Cardiac muscle cell (in vitro differentiated cells and primary cell): ENCODE data around the gene AP1S1. TPM values are rescaled to one million over a fixed set of nuclear protein-coding genes. Genes with fewer than 3 reads are reported as not detected.

ENCODE experiments used
- DNase-seq, 2 donors: peaks; one replicate each; pipeline versions ENCODE4 v3.0.0 to v3.0.0-alpha.2; 2010 to 2017; ENCODE audit warnings: low read depth in 1 of 2, low spot score in 1 of 2
- H3K27ac ChIP-seq: fragments of 200-600 bp; sonication (generic); 2 replicates; pipeline ENCODE4 v1.5.1; 2016
- H3K27me3 ChIP-seq: fragments of 200-600 bp; sonication (generic); 2 replicates; pipeline ENCODE4 v1.6.0; 2016; ENCODE audit warnings: control low read depth
- H3K36me3 ChIP-seq: fragments of 200-600 bp; sonication (generic); 2 replicates; pipeline ENCODE4 v1.5.1; 2016; ENCODE audit warnings: control low read depth
- H3K4me1 ChIP-seq: fragments of 200-600 bp; sonication (generic); 2 replicates; pipeline ENCODE4 v1.8.1; 2017; ENCODE audit warnings: low read depth, mild to moderate bottlenecking, mixed run types
- H3K4me3 ChIP-seq: fragments of 200-600 bp; sonication (generic); 2 replicates; pipeline ENCODE4 v1.5.1; 2016; ENCODE audit warnings: mild to moderate bottlenecking
- H3K9me3 ChIP-seq: fragments of 200-600 bp; sonication (generic); 2 replicates; pipeline ENCODE4 v1.5.1; 2017; ENCODE audit warnings: low read depth, mild to moderate bottlenecking, control low read depth
- CTCF ChIP-seq: IDR thresholded peaks from 2 replicates; pipeline ENCODE4 v1.5.1; 2012; ENCODE audit warnings: low read depth, mild to moderate bottlenecking, low read length
- polyA plus RNA-seq: library from polyadenylated mRNA; unstranded; fragments of >200 nt; fragmentation: Nextera tagmentation; extraction: Ambion mirVana; gene quantifications from 2 replicates; pipeline ENCODE4 v1.2.1, GENCODE V29; 2016
- total RNA-seq: library from RNA; depleted of rRNA; stranded (reverse); fragments of >200 nt; gene quantifications from 2 replicates; pipeline ENCODE4 v1.2.3, GENCODE V29; 2016

Gene AP1S1
- total and polyA plus RNA-seq, 2 experiments from 2014 or later, result 10.1 to 51.5 TPM

GRCh38 chr7:101156866-101157589, 2.8 kb downstream of the AP1S1 start:
- peaks cover 21% of the 10 kb centered on the region for H3K27me3 ChIP-seq
- DNase-seq, result no peak
- TF ChIP-seq CTCF, result no peak
- no peaks in the 10 kb centered on the region for H3K4me1 ChIP-seq
- H3K4me3 ChIP-seq, result no peak overlapping the region
- no peaks in the 10 kb centered on the region for H3K36me3 ChIP-seq
- no peaks in the 10 kb centered on the region for H3K9me3 ChIP-seq
- no peak overlapping the region for H3K27ac ChIP-seq

- no peak for TF ChIP-seq CTCF
- Histone ChIP-seq H3K36me3 (no peaks in the 10 kb centered on the region), H3K27me3 (peaks cover 51% of the 10 kb centered on the region), H3K4me1 (peaks cover 12% of the 10 kb centered on the region), H3K9me3 (no peaks in the 10 kb centered on the region), H3K27ac (no peak overlapping the region), H3K4me3 (no peak overlapping the region)
- DNase-seq, result no peak
These were observed 5.7 kb downstream of the AP1S1 start for GRCh38 chr7:101159696-101160674.

GRCh38 chr7:101160910-101161309, 6.6 kb downstream of the AP1S1 start:
- peaks cover 60% of the 10 kb centered on the region for H3K27me3 ChIP-seq
- H3K4me3 ChIP-seq, result no peak overlapping the region
- no peak for DNase-seq
- TF ChIP-seq CTCF, result no peak
- peaks cover 15% of the 10 kb centered on the region for H3K4me1 ChIP-seq
- H3K36me3 ChIP-seq, result no peaks in the 10 kb centered on the region
- no peak overlapping the region for H3K27ac ChIP-seq
- H3K9me3 ChIP-seq, result no peaks in the 10 kb centered on the region

GRCh38 chr7:101161692-101162471, 7.6 kb downstream of the AP1S1 start:
- H3K4me3 ChIP-seq, result no peak overlapping the region

More at GRCh38 chr7:101161692-101162471, 7.6 kb downstream of the AP1S1 start:
- TF ChIP-seq CTCF, result no peak
- H3K36me3 ChIP-seq, result no peaks in the 10 kb centered on the region
- H3K9me3 ChIP-seq, result no peaks in the 10 kb centered on the region
- H3K27me3 ChIP-seq, result peaks cover 70% of the 10 kb centered on the region
- H3K27ac ChIP-seq, result no peak overlapping the region
- DNase-seq, result no peak
- H3K4me1 ChIP-seq, result peaks cover 17% of the 10 kb centered on the region
